Measurements from ENCODE around the gene MON2.

The MON2 gene

DNA sequence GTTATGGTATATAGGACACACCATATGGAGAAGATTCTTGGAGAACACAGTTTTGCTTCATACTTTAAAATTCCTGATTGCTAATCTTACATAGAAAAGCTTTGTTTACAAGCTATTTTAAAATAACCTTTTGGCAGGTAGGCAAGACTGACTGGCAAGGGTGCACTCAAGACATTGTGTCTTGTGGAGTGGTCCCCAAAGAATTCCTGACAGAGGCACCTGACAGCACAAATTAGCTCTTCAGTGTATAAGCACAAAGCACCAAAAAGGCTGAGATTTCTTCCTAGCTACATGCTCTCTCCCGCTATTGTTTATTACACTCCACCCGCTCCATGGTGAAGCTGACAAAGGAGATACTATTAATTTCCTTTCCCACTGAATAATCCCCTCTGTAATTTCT is 139.4 kb downstream of the MON2 start:
- 100% methylated on average over 2 of the region's 2 CpGs for WGBS
- Histone ChIP-seq H3K9ac (ENCODE audit: low read length) (peak overlapping the region; percentile 98), H3K4me3 (ENCODE audit: insufficient read depth in 1 of 2, low read depth in 1 of 2, low read length in 2 of 2) (peak overlapping the region in 1 of 2 experiments; percentile 91), H4K8ac (ENCODE audit: low read length) (no peak overlapping the region), H2AK5ac (ENCODE audit: low read length, severe bottlenecking) (peak overlapping the region; percentile 28), H3K79me1 (replicated peaks; ENCODE audit: low read length, poor library complexity, severe bottlenecking) (peaks cover 2% of the 10 kb centered on the region), H2AFZ (ENCODE audit: low read depth, low read length) (no peak overlapping the region), H3K4me1 (ENCODE audit: control insufficient read depth, insufficient read depth, low read depth, low read length) (peaks cover 2% of the 10 kb centered on the region), H2BK12ac (ENCODE audit: low read length in 2 of 2) (no peak overlapping the region), H3K18ac (ENCODE audit: low read depth in 1 of 2, low read length in 2 of 2) (no peak overlapping the region), H2BK5ac (ENCODE audit: low read depth, low read length, poor library complexity, severe bottlenecking) (no peak overlapping the region), H3K27me3 (ENCODE audit: control insufficient read depth in 1 of 2, insufficient read depth in 1 of 2, low read length in 2 of 2) (no peaks in the 10 kb centered on the region), H3K23ac (ENCODE audit: low read length in 2 of 2) (no peak overlapping the region), H3K9me3 (ENCODE audit: control insufficient read depth, low read length) (no peaks in the 10 kb centered on the region), H4K91ac (ENCODE audit: low read length) (no peak overlapping the region), H3K4me2 (ENCODE audit: low read length, poor library complexity, severe bottlenecking) (peak overlapping the region; percentile 6), H2BK120ac (ENCODE audit: low read depth, low read length) (no peak overlapping the region), H3K36me3 (ENCODE audit: control insufficient read depth in 1 of 2, insufficient read depth in 2 of 2, low read depth in 1 of 2, low read length in 2 of 2) (peaks cover 3 to 30% of the 10 kb centered on the region in 2 experiments), H3K14ac (ENCODE audit: low read length in 2 of 2) (no peak overlapping the region), H3K4ac (ENCODE audit: low read depth in 1 of 2, low read length in 2 of 2) (no peak overlapping the region), H3K27ac (ENCODE audit: low read length, poor library complexity, severe bottlenecking) (no peak overlapping the region), H2BK15ac (ENCODE audit: low read depth, poor library complexity, severe bottlenecking) (no peak overlapping the region)
- no peak for DNase-seq

- Histone ChIP-seq H2AK5ac (ENCODE audit: low read length, severe bottlenecking) (no peak overlapping the region), H3K4me2 (ENCODE audit: low read length, poor library complexity, severe bottlenecking) (no peak overlapping the region), H4K8ac (ENCODE audit: low read length) (no peak overlapping the region), H2BK12ac (ENCODE audit: low read length in 2 of 2) (no peak overlapping the region), H3K4me3 (ENCODE audit: insufficient read depth in 1 of 2, low read depth in 1 of 2, low read length in 2 of 2) (peak overlapping the region in 1 of 2 experiments; percentile 91), H3K14ac (ENCODE audit: low read length in 2 of 2) (no peak overlapping the region), H2BK5ac (ENCODE audit: low read depth, low read length, poor library complexity, severe bottlenecking) (no peak overlapping the region), H3K9ac (ENCODE audit: low read length) (peak overlapping the region; percentile 98), H4K91ac (ENCODE audit: low read length) (no peak overlapping the region), H3K79me1 (replicated peaks; ENCODE audit: low read length, poor library complexity, severe bottlenecking) (peaks cover 3% of the 10 kb centered on the region), H3K9me3 (ENCODE audit: control insufficient read depth, low read length) (no peaks in the 10 kb centered on the region), H3K4ac (ENCODE audit: low read depth in 1 of 2, low read length in 2 of 2) (no peak overlapping the region), H3K23ac (ENCODE audit: low read length in 2 of 2) (no peak overlapping the region), H3K27ac (ENCODE audit: low read length, poor library complexity, severe bottlenecking) (no peak overlapping the region), H3K27me3 (ENCODE audit: control insufficient read depth in 1 of 2, insufficient read depth in 1 of 2, low read length in 2 of 2) (no peaks in the 10 kb centered on the region), H2BK15ac (ENCODE audit: low read depth, poor library complexity, severe bottlenecking) (no peak overlapping the region), H3K36me3 (ENCODE audit: control insufficient read depth in 1 of 2, insufficient read depth in 2 of 2, low read depth in 1 of 2, low read length in 2 of 2) (peaks cover 3 to 30% of the 10 kb centered on the region in 2 experiments), H3K18ac (ENCODE audit: low read depth in 1 of 2, low read length in 2 of 2) (no peak overlapping the region), H3K4me1 (ENCODE audit: control insufficient read depth, insufficient read depth, low read depth, low read length) (peaks cover 2% of the 10 kb centered on the region), H2AFZ (ENCODE audit: low read depth, low read length) (no peak overlapping the region), H2BK120ac (ENCODE audit: low read depth, low read length) (no peak overlapping the region)
- no peak for DNase-seq
- WGBS = 93% methylated on average over 1 of the region's 1 CpG
Observed at GRCh38 chr12:62606654-62607053, 140.0 kb downstream of the MON2 start.

- Histone ChIP-seq H2BK12ac (ENCODE audit: low read length in 2 of 2) (no peak overlapping the region), H3K4me3 (ENCODE audit: insufficient read depth in 1 of 2, low read depth in 1 of 2, low read length in 2 of 2) (no peak overlapping the region), H2BK120ac (ENCODE audit: low read depth, low read length) (no peak overlapping the region), H4K91ac (ENCODE audit: low read length) (no peak overlapping the region), H2BK15ac (ENCODE audit: low read depth, poor library complexity, severe bottlenecking) (no peak overlapping the region), H3K4me2 (ENCODE audit: low read length, poor library complexity, severe bottlenecking) (no peak overlapping the region), H3K4ac (ENCODE audit: low read depth in 1 of 2, low read length in 2 of 2) (no peak overlapping the region), H3K14ac (ENCODE audit: low read length in 2 of 2) (no peak overlapping the region), H3K27ac (ENCODE audit: low read length, poor library complexity, severe bottlenecking) (no peak overlapping the region), H3K4me1 (ENCODE audit: control insufficient read depth, insufficient read depth, low read depth, low read length) (no peaks in the 10 kb centered on the region), H3K23ac (ENCODE audit: low read length in 2 of 2) (no peak overlapping the region), H2AFZ (ENCODE audit: low read depth, low read length) (no peak overlapping the region), H4K8ac (ENCODE audit: low read length) (no peak overlapping the region), H2AK5ac (ENCODE audit: low read length, severe bottlenecking) (no peak overlapping the region), H3K79me1 (replicated peaks; ENCODE audit: low read length, poor library complexity, severe bottlenecking) (peaks cover 5% of the 10 kb centered on the region), H3K9ac (ENCODE audit: low read length) (no peak overlapping the region), H2BK5ac (ENCODE audit: low read depth, low read length, poor library complexity, severe bottlenecking) (no peak overlapping the region), H3K18ac (ENCODE audit: low read depth in 1 of 2, low read length in 2 of 2) (no peak overlapping the region), H3K27me3 (ENCODE audit: control insufficient read depth in 1 of 2, insufficient read depth in 1 of 2, low read length in 2 of 2) (no peaks in the 10 kb centered on the region), H3K9me3 (ENCODE audit: control insufficient read depth, low read length) (no peaks in the 10 kb centered on the region), H3K36me3 (ENCODE audit: control insufficient read depth in 1 of 2, insufficient read depth in 2 of 2, low read depth in 1 of 2, low read length in 2 of 2) (peaks cover 3 to 39% of the 10 kb centered on the region in 2 experiments)
- DNase-seq = no peak
- WGBS = 91% methylated on average over 1 of the region's 1 CpG
Observed at GRCh38 chr12:62613081-62613480, 146.5 kb downstream of the MON2 start.

DNA sequence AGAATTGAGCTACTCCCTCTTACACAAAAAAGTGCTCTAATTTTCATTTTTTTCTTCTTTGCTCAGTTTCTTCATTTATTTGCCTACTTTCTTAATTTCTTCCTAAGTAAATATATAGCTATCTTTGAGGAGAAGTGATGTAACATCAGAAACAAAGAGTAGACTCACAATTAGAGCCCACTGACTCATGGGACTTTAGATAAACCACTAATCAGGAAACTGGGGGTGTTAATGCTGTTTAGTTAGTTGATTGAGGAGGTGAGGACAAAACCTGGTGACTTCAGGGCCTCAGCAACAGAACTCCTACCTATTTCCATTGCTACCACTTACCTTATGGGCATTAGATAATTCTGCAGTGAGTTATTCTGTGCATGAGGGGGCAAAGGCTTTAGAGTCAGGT is 151.7 kb downstream of the MON2 start:
- Histone ChIP-seq H3K4me3 (ENCODE audit: insufficient read depth in 1 of 2, low read depth in 1 of 2, low read length in 2 of 2) (no peak overlapping the region), H3K18ac (ENCODE audit: low read depth in 1 of 2, low read length in 2 of 2) (no peak overlapping the region), H2AK5ac (ENCODE audit: low read length, severe bottlenecking) (no peak overlapping the region), H3K23ac (ENCODE audit: low read length in 2 of 2) (no peak overlapping the region), H3K14ac (ENCODE audit: low read length in 2 of 2) (no peak overlapping the region), H4K91ac (ENCODE audit: low read length) (no peak overlapping the region), H3K4me1 (ENCODE audit: control insufficient read depth, insufficient read depth, low read depth, low read length) (no peaks in the 10 kb centered on the region), H3K27me3 (ENCODE audit: control insufficient read depth in 1 of 2, insufficient read depth in 1 of 2, low read length in 2 of 2) (no peaks in the 10 kb centered on the region), H3K9me3 (ENCODE audit: control insufficient read depth, low read length) (no peaks in the 10 kb centered on the region), H2BK120ac (ENCODE audit: low read depth, low read length) (no peak overlapping the region), H2BK5ac (ENCODE audit: low read depth, low read length, poor library complexity, severe bottlenecking) (no peak overlapping the region), H3K9ac (ENCODE audit: low read length) (no peak overlapping the region), H3K4me2 (ENCODE audit: low read length, poor library complexity, severe bottlenecking) (no peak overlapping the region), H2BK12ac (ENCODE audit: low read length in 2 of 2) (no peak overlapping the region), H3K4ac (ENCODE audit: low read depth in 1 of 2, low read length in 2 of 2) (no peak overlapping the region), H4K8ac (ENCODE audit: low read length) (no peak overlapping the region), H2AFZ (ENCODE audit: low read depth, low read length) (no peak overlapping the region), H3K27ac (ENCODE audit: low read length, poor library complexity, severe bottlenecking) (no peak overlapping the region), H2BK15ac (ENCODE audit: low read depth, poor library complexity, severe bottlenecking) (no peak overlapping the region), H3K36me3 (ENCODE audit: control insufficient read depth in 1 of 2, insufficient read depth in 2 of 2, low read depth in 1 of 2, low read length in 2 of 2) (peaks cover 0 to 35% of the 10 kb centered on the region in 2 experiments), H3K79me1 (replicated peaks; ENCODE audit: low read length, poor library complexity, severe bottlenecking) (peaks cover 2% of the 10 kb centered on the region)
- DNase-seq = no peak

Data from mesenchymal stem cell (in vitro differentiated cells and primary cell).